Mucosa of descending colon (tissue), 3 donors: ENCODE data around the gene FRMD4A. TPM values are rescaled to one million over a fixed set of nuclear protein-coding genes. Genes with fewer than 3 reads are reported as not detected.

ENCODE experiments used
- ATAC-seq: fragments of 200-7000 bp; cut with Tn5 transposase; one replicate; pipeline ENCODE4 v1.9.1; 2020; ENCODE audit warnings: mild to moderate bottlenecking, moderate library complexity
- DNase-seq, 3 donors: peaks; one replicate each; pipeline ENCODE4 v3.0.0-alpha.2; 2020
- H3K36me3 ChIP-seq: fragments of 200-600 bp; one replicate; pipeline ENCODE4 v1.8.0; 2021; ENCODE audit warnings: low read depth, mild to moderate bottlenecking
- H3K4me1 ChIP-seq: fragments of 200-600 bp; one replicate; pipeline ENCODE4 v1.8.0; 2021; ENCODE audit warnings: low read depth, mild to moderate bottlenecking
- H3K4me3 ChIP-seq: fragments of 200-600 bp; one replicate; pipeline ENCODE4 v1.8.0; 2021; ENCODE audit warnings: mild to moderate bottlenecking
- H3K9me3 ChIP-seq: fragments of 200-600 bp; one replicate; pipeline ENCODE4 v1.8.0; 2021; ENCODE audit warnings: mild to moderate bottlenecking
- CTCF ChIP-seq: fragments of 200-600 bp; IDR thresholded peaks from one replicate; pipeline ENCODE4 v1.8.0; 2022; ENCODE audit warnings: antibody characterized with exemption, mild to moderate bottlenecking
- intact Hi-C, 2 donors: fragments of 100-400 bp; cut with DNase I in 1 of 2; cut with micrococcal nuclease in 1 of 2; formaldehyde crosslinking; loops; one replicate each; pipeline versions ENCODE4 v1.11.0 to v1.11.1; 2022; cut with DNase I, micrococcal nuclease
- total RNA-seq, 3 donors: library from RNA; stranded (reverse); fragmentation: NEBNext Ultra II Directional in 2 of 3; extraction: Animal tissue kit (Norgen Biotek cat#: 25700) in 2 of 3; gene quantifications; one replicate each; pipeline versions ENCODE4 v1.2.1 to v1.2.4, GENCODE V29; 2021 to 2023
- donor health status: DM: no; HTN: no; CAD: no; lungs with moderate emphysema.
- donor health status: DM: no; HTN: no; CAD: no.
- donor health status: DM: no; HTN: yes; CAD: no.

FRMD4A gene
- total RNA-seq, 3 donors from 2014 or later = 9.8 to 40.6 (median 17.2) TPM

GRCh38 chr10:13758312-13758711 lies 572.4 kb downstream of the FRMD4A start:
- Histone ChIP-seq H3K4me3 (no peak overlapping the region), H3K4me1 (peaks cover 6% of the 10 kb centered on the region), H3K9me3 (no peaks in the 10 kb centered on the region), H3K36me3 (no peaks in the 10 kb centered on the region)
- DNase-seq (no peak), ATAC-seq (peak; percentile 27)
- intact Hi-C loops = no loop called here
- no peak for TF ChIP-seq CTCF

- H3K9me3 ChIP-seq = no peaks in the 10 kb centered on the region
- DNase-seq = no peak
- intact Hi-C loops = no loop called here
- no peak for TF ChIP-seq CTCF
- ATAC-seq = no peak
- no peak overlapping the region for H3K4me3 ChIP-seq
- no peaks in the 10 kb centered on the region for H3K36me3 ChIP-seq
- H3K4me1 ChIP-seq = peaks cover 6% of the 10 kb centered on the region
Observed at GRCh38 chr10:13754277-13754676, 576.4 kb downstream of the FRMD4A start.

DNA sequence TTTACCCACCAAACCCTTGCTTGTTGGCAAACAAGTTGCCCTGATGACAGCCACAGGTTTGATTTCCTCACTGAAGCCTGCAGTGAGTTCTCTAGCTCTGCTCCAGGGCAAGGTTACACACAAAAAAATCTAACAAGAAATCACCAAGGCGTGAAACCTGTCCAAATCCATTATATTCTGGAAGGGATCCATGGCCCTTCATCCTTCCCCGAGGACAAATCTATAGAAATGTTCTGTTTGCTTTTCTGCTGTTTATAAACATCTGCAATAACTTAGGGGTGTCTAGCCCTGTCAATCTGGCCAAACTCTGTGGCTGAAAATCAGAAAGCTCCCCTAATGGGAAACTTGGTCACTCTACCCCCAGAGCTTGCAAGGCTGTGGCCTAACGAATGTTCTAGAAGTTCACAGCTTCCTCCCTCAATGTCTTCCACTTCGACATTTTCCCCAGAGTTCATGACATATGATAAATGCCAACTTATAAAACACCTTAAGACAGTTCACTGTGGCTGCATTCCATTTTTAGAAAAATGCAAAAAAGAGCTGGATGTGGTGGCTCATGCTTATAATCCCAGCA lies 579.4 kb downstream of the FRMD4A start:
- Histone ChIP-seq H3K4me1 (no peaks in the 10 kb centered on the region), H3K36me3 (no peaks in the 10 kb centered on the region), H3K9me3 (no peaks in the 10 kb centered on the region), H3K4me3 (no peak overlapping the region)
- DNase-seq = no peak
- ATAC-seq = no peak
- TF ChIP-seq CTCF = no peak
- intact Hi-C loops = no loop called here

DNA sequence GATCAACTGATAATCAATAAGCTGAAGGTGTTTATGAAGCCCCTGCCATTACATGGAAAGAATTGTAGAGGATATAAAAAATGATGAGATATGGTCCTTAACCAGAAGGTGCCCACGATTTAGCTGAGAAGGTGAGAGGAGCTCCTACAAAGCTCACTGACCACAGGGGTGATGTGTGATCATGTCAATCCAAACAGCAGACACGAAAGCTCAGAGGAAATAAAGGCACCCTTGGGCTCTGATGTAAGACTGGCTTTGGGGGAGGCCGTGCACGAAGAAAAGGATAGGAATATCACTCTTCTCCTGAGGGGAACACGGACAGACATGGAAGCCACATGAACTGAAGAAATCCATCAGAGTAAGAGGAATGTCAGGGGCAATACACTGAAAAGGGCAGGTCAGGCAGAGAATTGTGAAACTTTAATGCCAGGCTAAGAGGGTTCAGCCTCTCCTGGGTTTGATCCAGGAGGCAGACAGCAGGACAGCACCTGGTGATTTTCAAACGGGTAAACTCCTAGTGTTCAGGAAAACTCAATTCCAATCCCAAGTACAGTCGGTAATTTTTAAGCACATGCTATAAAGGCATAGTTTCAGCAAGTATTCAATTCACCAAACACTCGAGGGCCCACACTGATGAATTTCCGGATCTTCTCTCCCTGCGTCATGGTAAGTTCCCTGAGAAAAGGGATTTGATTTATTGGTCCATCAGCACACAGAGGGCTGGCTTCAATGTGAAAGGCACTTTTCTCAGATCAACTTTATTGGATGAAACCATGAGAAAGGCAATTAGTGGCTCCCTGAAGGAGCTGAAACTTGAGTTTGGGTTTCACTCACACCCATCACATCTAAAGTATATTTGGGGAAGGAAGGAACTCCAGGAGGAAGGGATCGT lies 580.2 kb downstream of the FRMD4A start:
- Histone ChIP-seq H3K4me3 (no peak overlapping the region), H3K4me1 (no peaks in the 10 kb centered on the region), H3K36me3 (no peaks in the 10 kb centered on the region), H3K9me3 (no peaks in the 10 kb centered on the region)
- TF ChIP-seq CTCF = no peak
- intact Hi-C loops = no loop called here
- DNase-seq = no peak
- ATAC-seq = no peak

- no peaks in the 10 kb centered on the region for H3K4me1 ChIP-seq
- DNase-seq (no peak), ATAC-seq (no peak)
- no peaks in the 10 kb centered on the region for H3K9me3 ChIP-seq
- intact Hi-C loops = no loop called here
- no peak overlapping the region for H3K4me3 ChIP-seq
- no peaks in the 10 kb centered on the region for H3K36me3 ChIP-seq
- TF ChIP-seq CTCF = no peak
Observed at GRCh38 chr10:13745271-13745670, 585.5 kb downstream of the FRMD4A start.
